Measurements from ENCODE around the gene MAPK12.

The MAPK12 gene

GRCh38 chr22:50261615-50262459, at the start of gene MAPK12:
MAPK12 (minus strand) TSS chr22:50261683; CDS start chr22:50261509, 174 bp downstream.
- DNase-seq (ENCODE audit: low read depth) = no peak

- DNase-seq (ENCODE audit: low read depth) = no peak
Observed at GRCh38 chr22:50310949-50311444, 49.5 kb upstream of the MAPK12 start.

- no peak for DNase-seq (ENCODE audit: low read depth)
Observed at GRCh38 chr22:50310031-50310722, 48.7 kb upstream of the MAPK12 start.

GRCh38 chr22:50309601-50309991, 48.1 kb upstream of the MAPK12 start:
- DNase-seq (ENCODE audit: low read depth) = no peak

DNA sequence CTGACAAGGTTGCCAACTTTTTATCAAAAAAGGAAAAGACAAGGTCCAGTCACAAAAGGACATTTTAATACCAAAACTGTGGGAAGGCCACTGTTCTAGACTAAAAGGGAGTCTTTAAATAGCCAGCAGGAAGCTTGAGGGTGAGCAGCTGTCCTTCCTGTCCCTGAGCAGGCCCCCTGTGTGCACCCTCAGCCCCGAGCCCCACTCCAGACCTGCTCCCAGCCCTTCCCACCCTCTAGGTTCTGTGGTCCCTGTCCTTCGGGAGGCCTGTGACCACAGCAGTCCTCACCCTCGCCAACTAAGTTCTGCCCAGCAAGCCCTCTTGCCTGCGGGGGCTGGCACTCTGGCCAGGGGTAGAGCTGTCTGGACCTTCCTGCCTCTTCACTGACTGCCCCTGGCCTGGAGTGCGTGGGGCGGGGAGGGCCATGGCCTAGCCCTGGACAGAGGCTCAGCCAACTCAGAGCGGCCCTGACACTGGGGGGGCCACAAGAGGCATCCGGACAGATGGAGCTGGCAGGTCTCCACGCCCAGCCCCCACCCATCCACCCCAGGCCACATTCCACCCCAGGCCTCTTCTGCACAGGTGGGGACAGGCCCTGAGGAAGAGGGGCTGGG, 47.6 kb upstream of the MAPK12 start:
- DNase-seq (ENCODE audit: low read depth) = no peak

GRCh38 chr22:50308597-50308935, 47.1 kb upstream of the MAPK12 start:
- DNase-seq (ENCODE audit: low read depth) = no peak

DNA sequence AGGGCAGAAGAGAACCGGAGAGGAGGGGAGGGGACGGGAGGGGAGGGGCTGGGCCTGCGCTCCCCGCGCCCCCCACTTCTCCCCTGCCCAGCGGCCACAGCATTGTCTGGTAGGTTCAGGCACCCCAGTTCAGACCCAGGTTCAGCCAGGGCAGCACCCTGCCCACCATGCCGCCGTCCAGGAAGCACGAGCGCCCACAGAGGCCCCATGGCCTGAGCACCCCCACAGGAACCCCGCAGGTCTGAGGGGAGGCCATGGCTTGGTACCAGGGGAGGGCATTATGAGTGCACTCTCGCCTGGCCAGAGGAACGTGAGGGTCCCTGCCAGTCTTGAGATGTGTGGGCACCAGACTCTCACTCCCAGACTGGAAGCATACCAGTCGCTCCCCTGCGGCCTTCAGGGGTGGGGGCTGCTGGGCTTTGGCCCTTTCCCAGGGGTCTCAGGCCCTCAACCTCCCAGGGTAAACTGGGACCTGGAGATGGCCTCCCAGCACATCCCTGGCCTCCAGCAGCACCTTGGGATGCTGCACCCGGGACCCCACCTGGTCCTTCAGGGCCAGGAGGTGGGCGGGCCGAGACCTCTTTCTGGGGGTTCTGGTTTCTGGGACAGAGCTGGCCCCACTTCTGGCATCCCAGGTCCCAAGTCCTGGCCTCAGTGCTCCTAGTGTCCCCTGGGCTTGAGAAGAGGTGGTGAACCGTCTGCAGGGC, 46.6 kb upstream of the MAPK12 start:
- no peak for DNase-seq (ENCODE audit: low read depth)

- no peak for DNase-seq (ENCODE audit: low read depth)
Observed at GRCh38 chr22:50306753-50307749, 45.6 kb upstream of the MAPK12 start, which contains the start of gene PLXNB2. PLXNB2 (minus strand) TSS chr22:50307646; CDS start chr22:50290584, 17,062 bp downstream.

DNA sequence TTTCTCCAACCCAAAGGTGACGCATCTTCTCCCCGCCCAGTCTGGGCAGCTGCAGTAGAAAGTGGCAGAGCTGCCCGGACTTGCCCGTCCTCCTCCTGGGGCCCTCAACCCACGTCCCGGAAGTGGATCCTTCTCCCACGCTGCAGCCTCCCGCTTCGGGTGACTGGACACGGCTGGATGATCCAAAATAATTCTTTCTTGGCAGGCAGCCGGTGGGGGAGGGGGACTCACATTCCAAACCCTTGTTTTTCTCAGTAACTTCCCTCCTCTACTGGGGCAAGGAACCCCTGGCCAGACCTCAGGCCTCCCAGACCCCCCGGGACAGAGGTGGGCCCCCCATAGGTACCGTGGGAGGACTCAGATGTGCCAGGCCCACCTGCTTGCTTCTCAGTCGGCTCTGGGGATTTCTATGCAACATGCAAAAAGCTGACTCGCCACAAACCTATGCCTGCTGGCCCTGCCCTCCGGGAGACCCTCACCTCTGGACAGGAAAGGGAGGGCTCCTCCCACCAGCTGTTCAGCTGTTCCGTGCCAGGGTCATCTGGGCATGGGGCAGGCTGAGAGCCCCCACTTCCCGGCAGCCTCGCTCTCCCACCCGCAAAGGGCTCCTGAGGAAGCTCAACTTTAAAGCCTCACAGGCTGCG, 44.6 kb upstream of the MAPK12 start:
- no peak for DNase-seq (ENCODE audit: low read depth)

GRCh38 chr22:50305393-50305922, 44.0 kb upstream of the MAPK12 start:
- no peak for DNase-seq (ENCODE audit: low read depth)

- DNase-seq (ENCODE audit: low read depth) = no peak
Observed at GRCh38 chr22:50304528-50305392, 43.3 kb upstream of the MAPK12 start.

DNA sequence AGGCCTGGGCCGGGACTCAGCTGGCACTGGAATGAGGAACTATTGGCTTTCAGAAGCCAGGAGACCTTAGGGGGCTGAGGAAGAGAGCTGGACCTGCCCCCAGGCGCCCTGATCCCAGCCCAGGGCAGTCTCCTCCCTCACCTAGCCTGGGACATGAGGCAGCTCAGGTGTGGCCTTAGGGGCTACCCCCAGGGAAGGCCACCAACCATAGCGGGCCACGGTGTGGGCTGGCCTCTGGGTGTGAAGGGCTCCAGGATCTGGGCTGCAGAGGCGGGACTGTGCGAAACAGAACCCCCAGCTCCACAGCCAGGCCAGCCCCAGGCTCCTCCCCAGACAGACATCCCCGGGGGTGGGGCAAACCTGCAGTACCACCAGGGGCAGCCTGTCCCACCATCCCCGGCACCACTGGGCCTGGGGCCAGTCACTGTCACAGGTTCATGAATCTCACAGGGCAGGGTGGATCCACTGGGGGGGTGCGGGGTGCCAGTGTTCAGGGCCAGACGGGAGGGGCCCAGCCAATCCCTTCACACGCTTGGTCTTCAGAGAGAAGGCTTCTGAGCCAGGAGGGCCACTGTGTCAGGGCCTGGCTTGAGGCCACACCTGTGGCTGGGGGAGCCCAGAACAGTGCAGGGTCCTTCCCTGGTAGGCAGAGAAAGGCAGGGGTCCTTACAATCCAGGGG, 42.5 kb upstream of the MAPK12 start:
- DNase-seq (ENCODE audit: low read depth) = no peak

DNA sequence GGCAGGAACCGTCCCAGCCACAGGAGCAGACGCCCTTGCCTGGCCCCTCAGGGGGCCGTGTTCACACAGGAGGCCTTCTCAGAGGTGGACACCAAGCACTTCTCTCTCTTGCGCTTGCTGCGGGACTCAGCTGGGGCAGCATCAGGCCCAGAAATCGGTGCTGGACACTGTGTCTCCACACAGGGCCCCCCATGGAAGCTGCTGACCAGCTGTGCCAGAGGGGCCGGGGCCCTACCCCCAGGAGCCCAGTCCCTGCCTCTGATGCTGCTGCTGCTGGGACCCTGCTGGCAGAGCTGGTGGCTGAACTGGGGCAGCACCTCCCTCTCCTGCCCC, 42.0 kb upstream of the MAPK12 start:
- DNase-seq (ENCODE audit: low read depth) = no peak

GRCh38 chr22:50302564-50302963, 41.1 kb upstream of the MAPK12 start:
- no peak for DNase-seq (ENCODE audit: low read depth)

GRCh38 chr22:50302041-50302541, 40.6 kb upstream of the MAPK12 start:
- no peak for DNase-seq (ENCODE audit: low read depth)

DNA sequence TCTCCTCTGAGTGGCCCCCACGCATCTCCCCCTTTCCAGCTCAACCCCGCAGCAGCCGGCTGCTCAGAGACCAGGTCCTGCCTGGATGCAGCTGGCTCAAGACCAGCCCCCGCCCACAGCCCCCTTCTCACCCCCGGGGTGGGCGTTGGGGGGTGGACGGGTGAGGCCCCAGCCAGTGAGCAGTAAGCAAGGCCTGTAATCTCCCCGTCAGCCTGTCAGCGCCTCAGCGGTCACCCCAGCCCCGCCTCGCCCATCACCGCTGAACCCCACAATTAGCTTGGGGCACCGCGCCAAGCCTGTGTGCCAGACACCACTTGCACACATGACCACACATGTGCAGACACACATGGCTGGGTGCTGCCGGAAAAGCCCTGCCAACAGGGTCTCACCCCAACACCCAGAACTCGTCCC, 40.1 kb upstream of the MAPK12 start:
- no peak for DNase-seq (ENCODE audit: low read depth)

DNA sequence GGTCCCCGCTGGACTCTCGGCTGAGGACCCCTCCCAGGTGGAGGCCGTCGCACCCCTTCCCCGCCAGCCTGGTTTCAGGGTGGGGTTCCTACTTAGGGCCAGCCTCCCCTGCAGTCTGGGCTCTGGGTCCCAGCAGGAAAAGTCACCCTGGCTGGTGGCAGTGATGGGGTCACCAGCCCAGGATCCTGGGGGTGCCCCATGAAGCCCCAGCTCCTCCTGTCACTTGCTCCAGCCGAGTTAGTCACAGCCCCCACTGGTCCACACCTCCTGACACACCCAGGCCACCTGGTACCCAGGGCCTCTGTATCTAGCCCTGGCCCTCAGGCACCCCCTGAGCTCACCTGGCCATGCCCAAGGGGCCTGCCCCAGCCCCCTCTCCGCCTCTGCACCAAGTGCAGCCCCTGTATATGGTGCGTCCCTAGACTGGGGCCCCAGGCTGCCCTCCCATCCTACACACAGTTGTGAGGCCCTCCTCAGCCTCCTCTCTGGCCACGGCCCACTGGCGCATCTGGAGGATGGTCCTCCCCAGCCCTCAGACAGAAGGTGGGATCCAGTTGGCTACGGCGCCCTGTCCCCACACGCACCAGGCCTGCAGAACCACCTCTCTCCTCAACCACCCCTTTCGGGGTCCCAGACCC, 39.3 kb upstream of the MAPK12 start:
- no peak for DNase-seq (ENCODE audit: low read depth)

All from stimulated activated CD8-positive, alpha-beta memory T cell treated with anti-CD3 and anti-CD28 coated beads, Interleukin-15, amount 100 ng/mL, for 1 hour (primary cell).